ENCODE data around the gene FOXP1.

FOXP1 gene

DNA sequence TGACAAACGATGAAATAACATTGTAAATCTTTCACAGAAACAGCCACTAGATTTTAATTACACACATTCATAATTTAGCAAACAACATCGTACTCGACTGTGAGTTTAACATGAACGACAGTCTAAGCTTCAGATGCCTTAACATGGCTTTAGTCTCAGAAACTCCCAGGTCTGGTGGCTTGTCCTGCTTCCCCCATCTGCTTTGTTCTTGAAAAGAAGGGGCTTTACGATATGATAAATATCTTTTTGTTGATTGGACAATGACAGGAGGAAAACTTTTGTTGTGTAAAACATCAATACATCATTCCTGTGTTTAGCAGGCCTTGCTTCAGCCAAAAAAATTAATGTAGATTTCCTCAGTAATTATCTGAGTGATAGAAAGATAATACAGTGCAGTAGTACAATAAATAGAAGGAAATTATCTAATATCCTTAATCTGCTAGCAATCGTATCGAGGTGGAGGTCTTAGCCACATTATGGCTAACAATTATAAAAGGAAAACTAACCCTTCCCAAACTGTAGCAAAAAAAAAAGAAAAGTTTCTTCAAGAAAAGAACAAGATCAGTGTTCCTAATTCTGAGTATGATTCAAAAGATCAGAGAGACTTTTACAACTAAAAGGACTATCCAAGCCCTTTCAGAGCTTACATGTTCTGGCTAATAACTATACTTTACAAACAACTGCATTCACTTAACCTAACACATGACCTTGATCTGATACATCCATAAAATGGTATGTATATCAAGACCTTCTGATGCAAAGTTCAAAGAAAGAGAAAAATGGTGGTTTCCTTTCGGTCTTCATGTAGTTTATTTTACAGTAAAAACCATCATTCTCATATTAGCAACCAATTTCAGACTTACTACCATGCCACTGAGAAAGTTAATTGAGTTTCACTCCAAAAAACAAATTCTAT lies 535.7 kb downstream of the FOXP1 start:
- no peak for DNase-seq

DNA sequence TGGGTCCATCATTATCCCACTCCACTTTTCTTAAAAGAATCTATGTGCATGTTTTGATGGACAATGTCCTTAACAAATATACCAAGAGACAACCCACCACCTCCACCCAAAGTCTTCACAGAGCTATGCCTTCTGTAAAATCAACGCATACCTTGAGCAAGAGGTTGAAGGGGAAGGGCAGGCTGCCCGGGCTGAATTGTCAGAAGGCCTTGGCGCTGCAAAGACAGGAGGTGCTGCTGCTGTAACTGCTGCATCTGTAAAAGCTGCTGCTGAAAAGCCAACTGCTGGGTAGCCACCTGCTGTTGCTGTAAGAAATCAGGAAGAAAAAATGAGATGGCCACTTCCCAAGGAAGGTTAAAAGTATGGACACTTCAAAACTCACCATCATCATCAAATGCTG lies 536.7 kb downstream of the FOXP1 start:
- DNase-seq, result no peak

DNA sequence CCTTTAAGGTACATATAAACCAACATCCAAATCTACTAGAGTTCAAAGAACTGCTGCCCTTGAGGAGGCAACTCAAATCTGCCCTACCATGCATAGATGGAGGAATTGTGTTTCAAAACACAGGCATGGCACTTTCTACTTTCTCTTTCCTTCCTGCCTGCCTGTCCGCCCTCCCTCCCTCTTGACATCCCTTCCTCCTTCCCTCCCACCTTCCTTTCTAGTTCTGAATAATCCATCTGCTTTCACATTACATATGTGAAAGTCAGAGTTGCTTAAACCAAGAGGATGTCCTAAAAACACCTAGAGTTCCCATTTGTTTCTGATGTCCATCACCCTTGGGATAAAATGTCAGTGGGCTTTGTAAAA lies 537.6 kb downstream of the FOXP1 start:
- DNase-seq, result no peak

DNA sequence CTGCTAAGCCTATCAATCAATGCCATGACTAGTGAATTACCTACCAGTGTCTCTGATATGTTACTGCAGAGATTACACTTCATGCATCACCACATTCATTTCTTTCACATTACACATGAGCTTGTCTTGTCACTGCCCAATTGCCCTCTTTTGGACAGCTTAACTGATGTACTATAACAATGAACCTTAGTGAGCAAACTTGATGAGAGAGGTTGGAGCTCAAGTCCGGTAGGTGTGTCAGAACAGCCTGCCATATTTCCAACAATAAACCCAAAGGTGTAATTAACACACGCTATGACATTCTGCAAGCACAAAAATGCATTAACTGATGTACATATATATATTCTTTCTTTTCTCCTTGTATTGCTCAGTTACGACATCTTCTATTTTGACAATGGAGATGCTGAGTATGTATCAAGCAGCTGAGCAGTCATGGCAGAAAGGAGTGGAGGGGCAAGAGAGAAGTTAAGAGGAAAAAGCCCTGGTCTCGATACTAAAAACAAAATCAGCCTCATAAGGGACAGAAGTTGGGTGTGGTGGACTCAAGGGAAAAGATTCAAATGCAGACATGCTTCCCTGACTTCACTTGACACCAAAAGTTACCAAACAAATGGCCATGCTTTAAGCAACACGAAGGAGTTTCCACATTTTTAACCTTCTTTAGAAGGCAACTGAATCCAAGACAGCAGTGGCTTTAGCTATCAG lies 538.2 kb downstream of the FOXP1 start:
- DNase-seq, result no peak

DNA sequence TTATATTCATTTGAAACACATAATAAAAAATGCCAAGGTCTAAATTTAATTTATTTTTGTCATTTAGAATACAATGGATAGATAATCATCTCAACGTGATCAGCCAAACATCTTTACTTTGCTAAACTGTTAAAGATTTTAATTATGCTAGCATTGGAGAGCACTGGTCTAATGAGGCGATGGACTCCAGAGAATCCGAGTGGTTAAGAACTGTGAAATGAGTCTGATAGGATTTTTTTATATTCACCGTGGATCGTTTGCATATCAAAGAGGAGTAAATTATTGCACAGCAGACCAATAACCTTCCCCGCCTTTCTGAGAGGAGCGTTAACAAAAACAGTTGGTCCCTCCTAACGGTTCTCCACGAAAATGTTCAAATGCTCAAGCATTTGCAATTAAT lies 540.8 kb downstream of the FOXP1 start:
- DNase-seq, result no peak

DNA sequence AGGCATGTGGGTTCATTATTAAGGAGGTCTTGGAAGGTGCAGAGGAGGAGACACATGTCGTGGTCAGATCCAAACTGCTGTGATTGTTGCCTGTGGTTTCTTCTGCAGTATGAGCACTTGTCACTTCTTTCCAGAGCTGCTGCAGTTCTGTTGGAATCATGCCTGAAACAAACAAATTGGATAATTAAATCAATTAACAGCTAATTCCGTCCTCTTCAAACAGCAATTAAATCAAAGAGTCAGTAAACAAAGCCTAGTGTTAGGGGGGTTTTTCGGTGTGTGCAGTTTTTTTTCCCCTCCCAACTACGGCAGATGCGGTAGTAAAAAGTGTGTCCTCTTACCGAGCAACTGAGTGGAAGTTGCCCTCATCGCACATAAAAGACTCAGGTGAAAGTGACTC lies 542.2 kb downstream of the FOXP1 start:
- DNase-seq, result no peak

DNA sequence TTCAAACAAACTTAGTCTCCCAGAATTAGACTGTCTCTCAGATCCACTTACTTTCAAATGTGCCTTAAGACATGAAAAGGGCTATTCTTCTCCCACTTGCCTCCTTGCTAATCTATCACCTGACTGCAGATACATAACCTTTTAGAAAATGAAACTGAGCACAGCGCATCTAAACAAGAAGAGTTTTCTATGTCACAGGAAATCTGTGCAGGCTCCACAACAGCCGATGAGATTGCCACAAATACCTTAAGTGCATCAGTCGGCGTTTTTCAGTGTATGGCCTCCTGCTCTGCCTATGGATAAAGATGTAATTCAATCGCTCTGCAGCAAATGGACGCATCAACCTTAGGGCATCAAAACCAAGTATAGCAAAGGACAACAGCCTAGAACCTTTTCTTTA lies 544.2 kb downstream of the FOXP1 start:
- no peak for DNase-seq

DNA sequence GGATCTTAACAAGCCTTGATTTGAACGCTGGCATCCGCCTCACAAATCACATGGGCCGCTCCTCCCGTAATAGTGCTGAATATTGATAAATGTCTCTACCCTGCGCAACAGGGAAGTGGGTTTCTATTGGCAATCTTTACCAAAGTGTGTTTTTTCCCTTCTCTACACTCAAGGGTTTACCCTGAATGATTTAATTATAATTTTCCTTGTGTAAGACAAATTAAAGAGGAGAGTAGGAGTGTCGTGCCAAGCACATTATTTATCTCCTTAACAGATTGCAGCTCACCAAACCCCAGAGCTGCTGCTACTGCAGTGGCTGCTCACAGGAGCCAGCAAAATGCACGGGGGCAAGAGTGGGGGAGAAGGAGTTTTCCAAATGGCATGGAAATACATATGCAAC lies 545.8 kb downstream of the FOXP1 start:
- DNase-seq, result no peak

DNA sequence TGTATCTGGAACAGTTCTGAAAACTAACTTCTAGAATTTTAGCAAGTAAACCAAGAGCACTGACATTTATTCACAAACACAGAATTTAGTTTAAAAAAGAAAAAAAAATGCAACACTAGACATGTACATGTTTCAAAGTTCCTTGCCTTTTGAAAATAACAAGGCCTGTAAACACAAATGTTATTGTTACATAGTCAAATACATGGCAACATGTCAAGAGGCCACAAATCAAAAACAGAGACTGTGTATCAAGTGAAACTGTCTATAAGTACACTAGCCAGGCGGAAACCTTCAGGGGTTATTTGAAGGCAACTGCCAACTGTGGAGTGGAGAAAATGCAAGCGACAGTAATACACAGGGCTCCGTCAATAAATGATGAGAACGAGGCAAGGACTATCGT lies 547.6 kb downstream of the FOXP1 start:
- DNase-seq, result no peak

DNA sequence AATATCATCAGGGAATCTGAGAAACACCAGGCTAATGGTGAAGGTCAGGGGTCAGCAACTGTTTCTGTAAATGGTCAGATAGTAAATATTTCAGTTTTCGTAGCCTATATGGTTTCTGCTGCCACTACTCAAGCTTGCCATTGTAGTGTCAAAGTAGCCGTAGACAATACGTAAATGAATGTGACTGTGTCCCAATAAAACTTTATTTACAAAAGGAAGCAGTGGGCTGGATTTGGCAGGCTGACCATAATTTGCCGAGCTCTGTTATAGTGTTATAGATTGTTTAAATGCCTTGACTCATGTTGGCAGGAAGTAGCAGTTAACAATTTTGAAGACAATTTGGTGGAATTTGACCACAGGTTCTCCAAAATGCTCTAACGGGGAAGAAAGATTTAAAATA lies 548.2 kb downstream of the FOXP1 start:
- DNase-seq, result peak; percentile 80

DNA sequence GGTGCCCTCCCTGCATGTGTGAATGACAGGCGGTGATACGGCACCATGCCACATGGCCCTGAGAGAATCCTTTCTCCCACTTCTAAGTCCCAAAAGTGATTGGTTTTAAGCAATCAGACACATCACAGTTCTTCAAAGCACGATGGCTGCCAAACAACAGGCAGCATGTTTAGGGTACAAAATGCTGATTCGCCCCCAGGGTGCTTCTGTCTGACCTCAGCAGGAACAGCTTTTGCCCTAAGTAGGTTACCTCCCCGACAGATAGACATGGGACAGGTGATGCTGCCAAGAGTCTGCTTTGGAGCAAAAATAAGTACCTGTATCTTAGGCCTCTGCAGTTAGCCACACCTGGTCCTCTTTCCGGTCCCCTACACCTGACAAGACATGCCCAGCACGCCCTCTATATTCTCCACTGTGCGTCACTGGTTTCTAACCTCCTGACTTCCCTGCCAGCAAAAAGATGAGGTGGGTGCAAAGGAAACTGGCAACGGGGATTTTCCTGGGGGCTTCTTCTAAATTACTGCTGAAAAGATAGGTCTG lies 549.8 kb downstream of the FOXP1 start:
- DNase-seq, result no peak

DNA sequence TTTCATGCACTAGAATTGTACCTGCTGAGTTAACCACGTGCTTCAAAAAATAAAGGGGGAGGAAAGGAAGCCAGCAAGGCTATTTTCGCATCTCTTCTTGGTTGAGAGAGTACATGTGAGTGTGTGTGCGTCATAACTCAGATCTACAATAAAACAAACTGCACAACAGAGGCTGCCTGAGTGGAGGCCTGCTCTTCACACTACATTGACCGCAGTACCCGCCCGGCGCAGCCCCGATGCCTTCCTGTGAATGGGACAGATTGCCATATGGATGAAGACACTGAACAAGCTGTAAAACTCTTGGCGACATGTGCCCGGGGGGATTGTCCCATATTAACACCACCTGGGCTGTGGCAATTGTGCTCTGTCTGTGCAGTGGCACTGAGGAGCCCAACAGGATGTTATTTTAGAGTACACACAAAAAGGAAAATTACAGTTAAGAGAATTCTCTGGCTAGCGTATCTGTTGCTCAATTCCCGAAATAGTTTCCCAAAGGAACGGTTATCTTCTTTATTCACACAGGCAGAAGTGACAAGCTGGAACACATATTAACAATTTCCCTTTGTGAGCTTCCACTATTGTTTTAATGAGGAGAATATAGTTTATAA lies 551.5 kb downstream of the FOXP1 start:
- DNase-seq, result no peak

DNA sequence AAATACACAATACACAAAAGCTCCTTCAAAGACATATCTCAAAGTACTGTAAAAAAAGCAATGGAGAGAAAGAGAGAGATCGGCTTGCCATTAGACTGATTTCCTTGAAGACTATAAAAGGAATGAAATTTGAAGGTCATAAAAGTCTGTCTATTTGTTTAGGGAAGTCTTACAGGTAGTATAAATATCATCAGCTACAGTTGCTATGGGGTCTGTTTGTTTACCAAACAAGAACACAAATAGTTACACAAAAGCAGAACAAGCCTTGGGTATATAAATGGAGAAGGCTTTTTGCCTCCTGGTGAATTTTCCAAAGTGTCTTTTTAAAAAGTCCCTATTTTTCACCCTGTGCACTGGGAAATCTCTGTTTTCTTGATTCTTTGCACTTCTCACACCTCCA lies 552.3 kb downstream of the FOXP1 start:
- no peak for DNase-seq

DNA sequence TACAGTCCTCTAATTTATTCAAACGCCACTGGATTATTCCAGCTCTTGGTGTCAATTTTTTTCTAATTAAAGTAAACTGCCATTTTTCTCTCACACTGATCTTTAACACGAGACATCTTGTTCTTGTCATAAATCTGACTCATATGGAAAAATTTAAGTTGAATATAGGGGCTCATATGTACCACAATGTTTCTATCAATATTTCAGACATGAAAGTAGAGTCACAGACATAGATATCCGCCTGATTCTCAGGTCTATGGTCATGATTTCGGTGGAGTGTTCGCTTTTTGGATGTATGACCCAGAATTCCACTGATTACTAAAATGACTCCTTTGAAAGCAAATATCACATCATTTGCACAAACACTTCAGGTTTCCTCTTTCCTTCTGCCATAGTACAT lies 552.8 kb downstream of the FOXP1 start:
- DNase-seq, result no peak

DNA sequence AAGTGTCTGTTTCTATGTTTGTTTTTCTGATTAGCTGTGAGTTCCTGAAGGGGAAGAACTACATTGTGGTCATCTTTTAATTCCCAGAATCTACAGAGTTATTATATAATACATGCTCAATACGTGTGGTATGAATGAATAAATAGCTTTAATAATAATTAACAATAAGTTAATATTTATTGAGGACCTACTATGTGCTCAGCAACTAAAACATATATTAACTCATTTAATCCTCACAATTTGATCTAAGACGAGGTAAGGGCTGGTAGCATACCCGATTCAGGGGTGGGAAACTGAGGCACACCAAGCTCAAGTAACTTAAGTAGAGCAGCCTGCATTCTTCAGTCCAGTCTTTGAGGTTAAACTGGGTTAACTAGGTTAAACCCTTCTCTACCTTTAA lies 553.8 kb downstream of the FOXP1 start:
- no peak for DNase-seq

DNA sequence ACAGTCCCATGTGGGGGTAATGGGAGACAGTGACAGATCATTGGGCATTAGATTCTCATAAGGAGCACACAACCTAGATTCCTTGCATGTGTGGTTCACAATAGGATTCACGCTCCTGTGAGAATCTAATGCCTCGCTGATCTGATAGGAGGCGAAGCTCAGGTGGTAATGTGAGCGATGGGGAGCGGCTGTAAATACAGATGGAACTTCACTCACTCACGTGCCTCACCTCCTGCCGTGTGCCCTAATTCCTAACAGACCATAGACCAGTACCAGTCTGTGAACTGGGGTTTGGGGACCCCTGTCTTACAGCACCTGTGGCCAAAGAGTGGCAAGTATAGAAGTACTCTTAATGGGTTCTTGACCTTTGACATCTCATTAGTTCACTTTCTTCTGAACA lies 554.7 kb downstream of the FOXP1 start:
- DNase-seq, result no peak

DNA sequence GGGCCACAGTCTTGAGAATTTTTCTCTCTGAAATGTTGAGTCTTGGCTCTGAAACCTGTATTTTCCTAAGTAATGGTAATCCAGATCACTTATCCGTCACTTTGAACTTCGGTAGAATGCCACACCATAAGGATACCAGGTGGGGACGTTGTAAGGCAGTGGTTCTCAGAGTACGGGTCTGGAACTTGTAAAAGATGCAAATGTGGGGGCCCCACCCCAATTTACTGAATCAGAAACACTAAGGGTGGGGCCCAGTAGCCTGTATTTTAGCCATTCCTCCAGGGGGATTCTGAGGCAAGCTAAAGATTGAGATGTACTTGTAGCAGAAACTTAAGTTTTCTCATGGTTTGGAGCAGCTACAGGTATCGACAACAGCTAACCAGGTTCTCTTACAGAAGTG lies 555.3 kb downstream of the FOXP1 start:
- DNase-seq, result no peak

DNA sequence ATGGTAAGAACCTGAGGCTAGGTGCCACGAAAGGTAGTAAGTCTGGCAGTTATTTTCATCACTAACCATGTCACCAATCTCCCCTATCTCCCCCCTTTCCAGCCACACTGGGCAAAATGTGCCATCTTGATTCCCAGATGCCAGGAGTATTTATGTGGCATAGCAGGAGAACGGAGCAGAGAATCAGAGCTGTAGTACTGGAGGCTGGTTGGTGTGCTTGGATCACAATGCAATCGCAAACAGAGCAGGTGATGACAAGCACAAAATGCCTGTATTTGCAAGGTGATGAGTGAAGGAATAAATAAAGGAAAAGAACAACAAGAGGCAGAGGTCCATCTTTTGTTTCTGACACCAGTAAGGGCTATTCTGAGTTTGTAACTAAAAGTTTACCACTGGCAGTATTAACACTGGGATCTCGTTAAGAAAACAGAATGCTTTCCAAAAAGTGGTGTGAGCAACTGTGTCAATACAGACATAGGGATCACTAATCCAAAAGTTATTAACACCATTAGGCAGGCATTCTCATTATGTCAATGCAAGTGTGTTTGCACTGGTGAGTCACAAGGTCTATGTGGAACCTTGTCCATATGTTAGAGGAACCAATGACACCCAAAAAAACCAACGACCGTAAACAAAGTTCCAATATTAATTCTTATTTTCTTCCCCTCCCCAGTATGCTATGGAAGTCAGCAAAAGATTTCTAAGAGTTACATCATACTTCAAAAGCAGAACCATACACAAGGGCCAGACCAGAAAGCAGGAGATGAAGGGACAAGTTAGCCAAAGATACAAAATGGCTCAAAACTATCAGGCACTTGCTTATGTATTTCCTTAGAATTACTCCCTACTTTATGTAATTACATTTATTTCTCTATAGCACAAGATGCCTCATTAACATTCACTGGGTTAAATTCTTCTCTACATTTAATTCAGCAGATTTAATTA lies 556.6 kb downstream of the FOXP1 start:
- peak; percentile 27 for DNase-seq

DNA sequence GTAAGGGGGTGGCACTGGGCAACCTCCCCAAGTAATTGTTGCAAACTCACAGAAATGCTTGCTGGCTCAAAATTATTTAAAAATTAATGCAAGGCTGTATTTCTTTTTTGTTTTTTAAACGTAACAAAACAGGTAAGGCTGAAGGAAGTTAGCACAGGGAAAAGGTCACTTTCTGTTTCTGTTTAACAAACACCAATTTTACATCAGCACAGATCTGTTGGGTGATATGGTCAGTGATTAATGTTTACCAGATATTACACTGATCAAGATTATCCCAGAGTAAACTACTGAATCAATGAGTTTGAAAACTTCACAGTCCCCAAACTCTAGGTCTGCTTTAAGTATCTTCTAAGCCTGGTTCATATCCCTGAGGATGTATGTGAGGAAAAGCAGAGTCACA lies 558.0 kb downstream of the FOXP1 start:
- DNase-seq, result no peak

DNA sequence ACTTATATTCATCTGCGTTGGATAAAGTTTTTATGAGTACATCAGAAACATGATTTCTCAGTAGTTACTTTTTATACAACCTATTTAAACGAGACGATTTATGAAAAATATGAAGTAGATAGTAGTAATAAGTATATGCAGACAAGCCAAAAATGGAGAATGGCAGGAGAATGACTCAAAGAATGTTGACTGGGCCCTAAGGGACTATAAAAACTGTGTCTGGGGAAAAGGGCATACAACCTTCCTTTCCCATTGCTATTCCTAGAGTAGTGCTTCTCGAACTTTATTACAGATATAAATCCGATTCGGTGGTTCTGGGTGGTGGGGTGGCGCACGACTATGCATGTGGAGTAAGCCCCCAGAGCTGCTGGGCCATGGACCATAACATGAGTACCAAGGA lies 558.5 kb downstream of the FOXP1 start:
- no peak for DNase-seq

DNA sequence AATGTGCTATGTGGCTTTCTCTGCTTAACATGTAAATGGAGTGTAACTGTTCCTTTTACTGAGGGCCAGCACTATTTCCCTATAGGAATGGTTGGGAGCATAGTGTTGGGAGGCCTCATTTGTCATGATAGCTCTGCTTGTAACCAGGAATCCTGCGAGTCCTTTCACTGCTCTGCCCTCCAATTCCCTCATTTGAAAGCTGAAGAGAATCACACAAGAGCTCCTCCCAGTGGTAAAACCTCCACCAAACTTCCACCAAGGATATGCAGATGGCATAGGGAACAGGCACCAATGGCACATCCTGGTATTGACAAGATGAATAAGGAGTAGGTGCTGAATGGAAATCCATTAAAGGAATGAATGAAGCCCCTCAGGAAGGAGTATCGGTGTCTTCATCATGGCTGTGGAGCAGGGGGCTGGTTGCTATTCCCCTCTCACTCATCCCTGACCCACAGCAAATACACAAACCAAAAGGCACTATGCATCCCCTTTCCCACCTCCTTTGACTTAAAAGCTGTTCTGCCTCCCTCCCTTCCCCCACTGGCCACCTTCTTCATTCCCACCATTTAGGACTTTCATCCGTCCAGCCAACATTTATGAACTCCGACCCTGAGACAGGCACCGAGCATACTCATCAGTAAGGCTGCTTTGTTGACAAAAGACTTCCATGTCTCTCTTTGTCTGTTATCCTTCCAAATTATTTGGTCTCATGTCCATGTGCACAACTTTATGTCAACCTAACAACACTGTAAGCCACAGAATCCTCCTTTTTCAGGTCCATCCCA lies 560.8 kb downstream of the FOXP1 start:
- DNase-seq, result no peak

DNA sequence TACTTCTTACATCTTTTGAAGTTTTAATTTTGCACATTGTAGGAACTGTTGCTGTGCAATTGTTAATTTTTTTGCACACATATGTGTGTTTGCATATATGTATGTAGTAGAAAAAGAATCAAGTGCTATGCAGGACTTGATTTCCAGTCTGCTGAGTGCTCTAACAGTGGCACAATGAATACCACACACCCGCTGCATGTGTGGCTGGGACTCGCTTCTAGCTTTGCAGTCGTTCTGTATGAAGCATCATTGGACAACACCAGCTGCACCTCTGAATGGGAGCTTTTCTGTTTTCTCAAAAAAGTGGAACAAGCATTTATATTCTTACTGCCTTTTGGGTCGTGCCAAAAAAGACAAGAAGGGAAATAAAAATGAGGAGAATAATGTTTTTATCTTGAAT lies 564.7 kb downstream of the FOXP1 start:
- no peak for DNase-seq
